ENCODE results near the gene DNAJC15.

Gene DNAJC15

DNA sequence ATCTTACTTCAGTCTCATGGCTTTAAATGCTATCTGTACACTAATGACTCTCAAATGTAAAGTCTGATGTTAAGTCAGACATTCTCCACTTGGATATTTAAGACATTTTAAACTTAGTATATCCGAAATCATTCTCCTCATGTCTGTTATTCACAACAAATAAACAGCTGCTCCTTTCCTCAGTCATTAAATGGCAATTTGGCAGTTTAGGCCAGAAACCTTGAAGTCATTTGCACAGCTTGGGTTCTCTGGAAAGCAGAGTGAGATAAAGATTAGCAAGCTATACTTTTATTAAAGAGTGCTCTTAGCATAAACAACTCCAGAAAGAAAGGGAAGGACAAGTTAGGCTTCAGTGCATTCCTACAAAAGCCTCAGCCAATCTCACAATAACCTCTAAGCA is 53.7 kb downstream of the DNAJC15 start:
- no peak overlapping the region for H3K9ac ChIP-seq (ENCODE audit: low read length)
- H3K4me1 ChIP-seq (ENCODE audit: insufficient read depth, low read length) = peaks cover 40% of the 10 kb centered on the region
- H3K36me3 ChIP-seq (ENCODE audit: insufficient read depth, low read length) = peaks cover 3% of the 10 kb centered on the region
- H3K27me3 ChIP-seq (ENCODE audit: control insufficient read depth in 1 of 2, insufficient read depth in 2 of 2, low read length in 2 of 2) = no peaks in the 10 kb centered on the region
- no peaks in the 10 kb centered on the region for H3K9me3 ChIP-seq (ENCODE audit: low read length)
- H3K4me3 ChIP-seq (ENCODE audit: low read depth in 1 of 2, low read length in 2 of 2) = no peak overlapping the region
- H3K27ac ChIP-seq (ENCODE audit: low read depth, low read length) = no peak overlapping the region

- Histone ChIP-seq H3K36me3 (ENCODE audit: insufficient read depth, low read length) (peaks cover 3% of the 10 kb centered on the region), H3K27me3 (ENCODE audit: control insufficient read depth in 1 of 2, insufficient read depth in 2 of 2, low read length in 2 of 2) (no peaks in the 10 kb centered on the region), H3K9me3 (ENCODE audit: low read length) (no peaks in the 10 kb centered on the region), H3K4me1 (ENCODE audit: insufficient read depth, low read length) (peaks cover 38% of the 10 kb centered on the region), H3K4me3 (ENCODE audit: low read depth in 1 of 2, low read length in 2 of 2) (no peak overlapping the region), H3K27ac (ENCODE audit: low read depth, low read length) (no peak overlapping the region), H3K9ac (ENCODE audit: low read length) (no peak overlapping the region)
Observed at GRCh38 chr13:43077461-43077860, 54.1 kb downstream of the DNAJC15 start.

GRCh38 chr13:43077906-43078305 is 54.5 kb downstream of the DNAJC15 start:
- no peaks in the 10 kb centered on the region for H3K27me3 ChIP-seq (ENCODE audit: control insufficient read depth in 1 of 2, insufficient read depth in 2 of 2, low read length in 2 of 2)
- H3K4me3 ChIP-seq (ENCODE audit: low read depth in 1 of 2, low read length in 2 of 2) = no peak overlapping the region
- H3K27ac ChIP-seq (ENCODE audit: low read depth, low read length) = no peak overlapping the region
- H3K9me3 ChIP-seq (ENCODE audit: low read length) = no peaks in the 10 kb centered on the region
- H3K36me3 ChIP-seq (ENCODE audit: insufficient read depth, low read length) = peaks cover 3% of the 10 kb centered on the region
- no peak overlapping the region for H3K9ac ChIP-seq (ENCODE audit: low read length)
- H3K4me1 ChIP-seq (ENCODE audit: insufficient read depth, low read length) = peaks cover 38% of the 10 kb centered on the region

DNA sequence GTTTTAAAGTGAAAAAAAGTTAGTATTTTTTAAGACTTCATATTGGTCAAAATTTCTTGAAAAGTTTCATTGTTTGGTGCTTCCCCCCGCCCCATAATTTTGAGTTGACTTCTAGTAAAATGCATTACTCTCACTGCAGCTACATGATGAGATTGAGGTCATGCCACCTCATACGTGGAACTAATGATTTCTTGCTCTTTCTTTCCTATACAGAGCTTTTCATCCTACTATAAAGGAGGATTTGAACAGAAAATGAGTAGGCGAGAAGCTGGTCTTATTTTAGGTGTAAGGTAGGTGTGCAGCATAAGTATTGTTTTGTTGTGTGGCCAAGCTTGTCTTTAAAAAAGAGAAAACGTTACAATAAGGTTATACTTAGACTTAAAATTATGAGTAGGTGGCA is 55.0 kb downstream of the DNAJC15 start:
- no peak overlapping the region for H3K27ac ChIP-seq (ENCODE audit: low read depth, low read length)
- no peak overlapping the region for H3K4me3 ChIP-seq (ENCODE audit: low read depth in 1 of 2, low read length in 2 of 2)
- no peaks in the 10 kb centered on the region for H3K27me3 ChIP-seq (ENCODE audit: control insufficient read depth in 1 of 2, insufficient read depth in 2 of 2, low read length in 2 of 2)
- H3K9ac ChIP-seq (ENCODE audit: low read length) = no peak overlapping the region
- no peaks in the 10 kb centered on the region for H3K9me3 ChIP-seq (ENCODE audit: low read length)
- H3K4me1 ChIP-seq (ENCODE audit: insufficient read depth, low read length) = peaks cover 34% of the 10 kb centered on the region
- peaks cover 3% of the 10 kb centered on the region for H3K36me3 ChIP-seq (ENCODE audit: insufficient read depth, low read length)

DNA sequence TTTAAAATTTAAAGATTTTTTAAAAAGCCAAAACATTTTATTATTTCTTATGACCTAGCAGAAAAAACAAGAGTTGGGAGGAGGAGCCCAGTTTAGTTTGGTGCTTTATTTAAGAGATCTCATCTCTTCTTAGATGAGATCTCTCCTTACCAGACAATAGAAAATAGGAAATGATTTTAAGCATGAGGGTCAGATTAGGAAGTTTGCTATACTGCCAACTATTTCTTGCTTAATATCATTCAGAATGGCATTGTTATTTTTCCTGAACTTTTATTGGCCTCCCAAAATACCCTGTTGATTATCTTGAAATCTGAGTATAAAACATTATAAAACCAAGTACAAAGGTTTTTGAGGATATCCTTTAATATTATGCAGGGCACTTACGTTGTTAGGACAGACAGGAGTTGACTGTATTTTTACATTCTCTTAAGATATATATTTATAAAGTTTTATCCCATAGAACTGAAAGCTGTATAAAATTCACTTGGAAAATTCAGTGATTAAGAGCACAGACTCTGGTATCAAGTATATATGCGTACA is 56.1 kb downstream of the DNAJC15 start:
- H3K36me3 ChIP-seq (ENCODE audit: insufficient read depth, low read length) = peaks cover 3% of the 10 kb centered on the region
- no peak overlapping the region for H3K9ac ChIP-seq (ENCODE audit: low read length)
- no peaks in the 10 kb centered on the region for H3K9me3 ChIP-seq (ENCODE audit: low read length)
- H3K27ac ChIP-seq (ENCODE audit: low read depth, low read length) = no peak overlapping the region
- H3K4me1 ChIP-seq (ENCODE audit: insufficient read depth, low read length) = peaks cover 31% of the 10 kb centered on the region
- no peak overlapping the region for H3K4me3 ChIP-seq (ENCODE audit: low read depth in 1 of 2, low read length in 2 of 2)
- no peaks in the 10 kb centered on the region for H3K27me3 ChIP-seq (ENCODE audit: control insufficient read depth in 1 of 2, insufficient read depth in 2 of 2, low read length in 2 of 2)

- H3K36me3 ChIP-seq (ENCODE audit: insufficient read depth, low read length) = peaks cover 3% of the 10 kb centered on the region
- no peak overlapping the region for H3K9ac ChIP-seq (ENCODE audit: low read length)
- no peak overlapping the region for H3K27ac ChIP-seq (ENCODE audit: low read depth, low read length)
- H3K27me3 ChIP-seq (ENCODE audit: control insufficient read depth in 1 of 2, insufficient read depth in 2 of 2, low read length in 2 of 2) = no peaks in the 10 kb centered on the region
- H3K4me1 ChIP-seq (ENCODE audit: insufficient read depth, low read length) = peaks cover 26% of the 10 kb centered on the region
- H3K9me3 ChIP-seq (ENCODE audit: low read length) = no peaks in the 10 kb centered on the region
- H3K4me3 ChIP-seq (ENCODE audit: low read depth in 1 of 2, low read length in 2 of 2) = no peak overlapping the region
Observed at GRCh38 chr13:43080199-43080598, 56.8 kb downstream of the DNAJC15 start.

- peaks cover 3% of the 10 kb centered on the region for H3K36me3 ChIP-seq (ENCODE audit: insufficient read depth, low read length)
- H3K4me1 ChIP-seq (ENCODE audit: insufficient read depth, low read length) = peaks cover 26% of the 10 kb centered on the region
- no peak overlapping the region for H3K4me3 ChIP-seq (ENCODE audit: low read depth in 1 of 2, low read length in 2 of 2)
- H3K27me3 ChIP-seq (ENCODE audit: control insufficient read depth in 1 of 2, insufficient read depth in 2 of 2, low read length in 2 of 2) = no peaks in the 10 kb centered on the region
- H3K9ac ChIP-seq (ENCODE audit: low read length) = no peak overlapping the region
- no peak overlapping the region for H3K27ac ChIP-seq (ENCODE audit: low read depth, low read length)
- no peaks in the 10 kb centered on the region for H3K9me3 ChIP-seq (ENCODE audit: low read length)
Observed at GRCh38 chr13:43081866-43082265, 58.5 kb downstream of the DNAJC15 start.

GRCh38 chr13:43083750-43084149 is 60.4 kb downstream of the DNAJC15 start:
- Histone ChIP-seq H3K9ac (ENCODE audit: low read length) (no peak overlapping the region), H3K9me3 (ENCODE audit: low read length) (no peaks in the 10 kb centered on the region), H3K36me3 (ENCODE audit: insufficient read depth, low read length) (peaks cover 3% of the 10 kb centered on the region), H3K4me3 (ENCODE audit: low read depth in 1 of 2, low read length in 2 of 2) (no peak overlapping the region), H3K27ac (ENCODE audit: low read depth, low read length) (no peak overlapping the region), H3K27me3 (ENCODE audit: control insufficient read depth in 1 of 2, insufficient read depth in 2 of 2, low read length in 2 of 2) (no peaks in the 10 kb centered on the region), H3K4me1 (ENCODE audit: insufficient read depth, low read length) (peaks cover 15% of the 10 kb centered on the region)

GRCh38 chr13:43085545-43085944 is 62.2 kb downstream of the DNAJC15 start:
- H3K27me3 ChIP-seq (ENCODE audit: control insufficient read depth in 1 of 2, insufficient read depth in 2 of 2, low read length in 2 of 2) = no peaks in the 10 kb centered on the region
- H3K9ac ChIP-seq (ENCODE audit: low read length) = no peak overlapping the region
- H3K9me3 ChIP-seq (ENCODE audit: low read length) = no peaks in the 10 kb centered on the region
- peaks cover 15% of the 10 kb centered on the region for H3K4me1 ChIP-seq (ENCODE audit: insufficient read depth, low read length)
- no peaks in the 10 kb centered on the region for H3K36me3 ChIP-seq (ENCODE audit: insufficient read depth, low read length)
- H3K27ac ChIP-seq (ENCODE audit: low read depth, low read length) = no peak overlapping the region
- H3K4me3 ChIP-seq (ENCODE audit: low read depth in 1 of 2, low read length in 2 of 2) = no peak overlapping the region

- Histone ChIP-seq H3K27ac (ENCODE audit: low read depth, low read length) (no peak overlapping the region), H3K9ac (ENCODE audit: low read length) (no peak overlapping the region), H3K9me3 (ENCODE audit: low read length) (no peaks in the 10 kb centered on the region), H3K4me3 (ENCODE audit: low read depth in 1 of 2, low read length in 2 of 2) (no peak overlapping the region), H3K4me1 (ENCODE audit: insufficient read depth, low read length) (peaks cover 15% of the 10 kb centered on the region), H3K27me3 (ENCODE audit: control insufficient read depth in 1 of 2, insufficient read depth in 2 of 2, low read length in 2 of 2) (no peaks in the 10 kb centered on the region), H3K36me3 (ENCODE audit: insufficient read depth, low read length) (no peaks in the 10 kb centered on the region)
Observed at GRCh38 chr13:43086181-43086580, 62.8 kb downstream of the DNAJC15 start.

GRCh38 chr13:43088093-43088511 is 64.7 kb downstream of the DNAJC15 start:
- Histone ChIP-seq H3K36me3 (ENCODE audit: insufficient read depth, low read length) (no peaks in the 10 kb centered on the region), H3K4me3 (ENCODE audit: low read depth in 1 of 2, low read length in 2 of 2) (peak overlapping the region in 1 of 2 donors; percentile 1), H3K4me1 (ENCODE audit: insufficient read depth, low read length) (peaks cover 15% of the 10 kb centered on the region), H3K27me3 (ENCODE audit: control insufficient read depth in 1 of 2, insufficient read depth in 2 of 2, low read length in 2 of 2) (no peaks in the 10 kb centered on the region), H3K9ac (ENCODE audit: low read length) (no peak overlapping the region), H3K27ac (ENCODE audit: low read depth, low read length) (no peak overlapping the region), H3K9me3 (ENCODE audit: low read length) (no peaks in the 10 kb centered on the region)

GRCh38 chr13:43089912-43090498 is 66.6 kb downstream of the DNAJC15 start:
- no peak overlapping the region for H3K9ac ChIP-seq (ENCODE audit: low read length)

More at GRCh38 chr13:43089912-43090498, 66.6 kb downstream of the DNAJC15 start:
- no peaks in the 10 kb centered on the region for H3K9me3 ChIP-seq (ENCODE audit: low read length)
- H3K4me1 ChIP-seq (ENCODE audit: insufficient read depth, low read length) = peaks cover 18% of the 10 kb centered on the region
- H3K27ac ChIP-seq (ENCODE audit: low read depth, low read length) = no peak overlapping the region
- no peaks in the 10 kb centered on the region for H3K36me3 ChIP-seq (ENCODE audit: insufficient read depth, low read length)
- no peak overlapping the region for H3K4me3 ChIP-seq (ENCODE audit: low read depth in 1 of 2, low read length in 2 of 2)
- no peaks in the 10 kb centered on the region for H3K27me3 ChIP-seq (ENCODE audit: control insufficient read depth in 1 of 2, insufficient read depth in 2 of 2, low read length in 2 of 2)
